ENCODE results near the gene FOLR1. TPM values are rescaled to one million over a fixed set of nuclear protein-coding genes. Genes with fewer than 3 reads are reported as not detected.
"Not testable (repeated sequence)": the region's sequence is repeated elsewhere in the genome, so short reads cannot be mapped to it uniquely, and the experiment has no call there.

The FOLR1 gene
- not detected for total RNA-seq

DNA sequence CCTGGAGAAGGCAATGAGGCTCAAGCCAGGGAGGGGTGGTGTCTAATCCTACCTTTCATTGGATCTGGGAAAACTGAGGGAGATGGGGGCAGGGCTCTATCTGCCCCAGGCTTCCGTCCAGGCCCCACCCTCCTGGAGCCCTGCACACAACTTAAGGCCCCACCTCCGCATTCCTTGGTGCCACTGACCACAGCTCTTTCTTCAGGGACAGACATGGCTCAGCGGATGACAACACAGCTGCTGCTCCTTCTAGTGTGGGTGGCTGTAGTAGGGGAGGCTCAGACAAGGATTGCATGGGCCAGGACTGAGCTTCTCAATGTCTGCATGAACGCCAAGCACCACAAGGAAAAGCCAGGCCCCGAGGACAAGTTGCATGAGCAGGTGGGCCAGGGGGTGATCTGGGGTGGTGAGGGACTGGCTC, at the start of gene FOLR1:
FOLR1 (plus strand) TSS at position 180 of the 421 bp plus-strand sequence; CDS start at position 214, 34 bp downstream.
- no peak for DNase-seq

DNA sequence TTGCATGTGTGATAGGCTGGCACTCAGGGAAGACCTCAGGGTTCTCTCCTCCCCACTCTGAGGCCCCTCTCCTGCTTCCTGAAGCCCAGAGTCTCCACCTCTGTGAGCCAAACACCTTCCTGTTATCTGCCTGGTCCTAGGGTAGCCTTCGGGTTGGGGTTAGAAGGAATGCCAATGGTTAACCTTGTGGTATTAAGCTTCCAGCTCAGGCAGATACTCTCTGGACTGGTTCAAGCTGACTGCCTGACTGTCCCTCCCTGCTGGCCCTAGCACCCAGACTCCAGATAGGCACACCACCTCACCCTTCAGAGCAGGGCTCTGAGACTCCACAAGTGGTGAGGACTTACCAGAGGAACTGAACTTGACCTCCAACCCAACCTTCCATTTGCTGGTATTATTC, 49.4 kb upstream of the FOLR1 start:
- not testable (repeated sequence) for DNase-seq

DNA sequence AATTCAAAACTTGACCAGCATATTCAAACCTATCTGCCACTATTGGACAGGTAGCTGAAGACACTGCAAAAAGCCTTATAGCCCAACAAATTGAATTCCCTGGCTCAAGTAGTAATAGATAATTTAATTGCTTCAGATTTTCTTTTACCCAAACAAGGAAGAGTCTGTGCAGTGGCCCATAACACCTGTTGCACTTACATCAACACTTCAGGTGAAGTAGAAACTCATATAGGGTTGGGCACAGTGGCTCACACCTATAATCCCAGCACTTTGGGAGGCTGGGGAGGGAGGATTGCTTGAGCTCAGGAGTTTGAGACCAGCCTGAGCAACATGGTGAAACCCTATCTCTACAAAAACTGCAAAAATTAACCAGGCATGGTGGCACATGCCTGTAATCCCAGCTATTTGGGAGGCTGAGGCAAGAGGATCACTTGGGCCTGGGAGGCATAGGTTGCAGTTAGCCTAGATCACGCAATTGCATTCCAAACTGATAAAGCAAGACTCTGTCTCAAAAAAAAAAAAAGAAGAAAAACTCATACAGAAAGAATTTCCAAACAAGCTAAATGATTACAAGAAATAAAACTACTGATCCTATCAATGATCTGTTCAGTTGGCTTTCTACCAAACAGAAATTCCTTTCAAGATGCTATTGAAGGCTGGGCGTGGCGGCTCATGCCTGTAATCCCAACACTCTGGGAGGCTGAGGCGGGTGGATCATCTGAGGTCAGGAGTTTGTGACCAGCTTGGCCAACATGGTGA, 47.0 kb upstream of the FOLR1 start:
- no peak for DNase-seq

DNA sequence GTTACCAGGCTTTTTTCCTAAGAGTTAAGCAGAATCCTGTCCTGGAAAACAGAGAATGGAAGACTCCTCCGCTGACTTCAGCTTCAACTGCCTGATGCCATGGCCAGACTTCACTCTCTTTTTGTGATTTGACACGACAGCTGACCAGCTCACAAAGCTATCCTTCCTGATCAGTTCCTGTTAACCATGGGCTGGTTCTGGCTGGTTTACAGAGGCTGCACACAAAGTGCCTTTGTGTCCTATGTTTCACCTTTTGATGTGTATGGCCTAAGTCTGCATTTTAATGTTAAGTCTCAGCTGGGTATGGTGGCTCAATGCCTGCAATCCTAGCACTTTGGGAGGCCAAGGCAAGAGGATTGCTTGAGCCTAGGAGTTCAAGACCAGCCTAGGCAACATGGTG, 45.3 kb upstream of the FOLR1 start:
- DNase-seq = no peak

DNA sequence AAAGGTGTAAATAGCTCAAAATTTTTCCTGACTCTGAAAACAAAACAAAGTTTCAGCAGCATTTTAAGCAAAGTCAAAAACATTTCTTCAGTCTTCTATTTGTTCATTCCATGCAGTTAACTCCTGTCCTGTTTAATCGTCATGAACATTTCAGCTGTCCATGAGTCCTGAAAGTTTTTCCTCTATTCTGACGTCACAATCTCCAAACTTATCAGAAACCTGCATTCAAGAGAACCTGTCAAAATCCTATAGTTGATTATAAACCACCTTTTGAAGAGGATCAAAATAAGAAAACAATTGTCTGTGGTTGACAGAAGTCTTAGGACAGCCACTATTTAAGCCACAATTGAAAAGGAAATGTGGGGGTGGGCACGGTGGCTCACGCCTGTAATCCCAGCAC, 41.1 kb upstream of the FOLR1 start:
- no peak for DNase-seq

DNA sequence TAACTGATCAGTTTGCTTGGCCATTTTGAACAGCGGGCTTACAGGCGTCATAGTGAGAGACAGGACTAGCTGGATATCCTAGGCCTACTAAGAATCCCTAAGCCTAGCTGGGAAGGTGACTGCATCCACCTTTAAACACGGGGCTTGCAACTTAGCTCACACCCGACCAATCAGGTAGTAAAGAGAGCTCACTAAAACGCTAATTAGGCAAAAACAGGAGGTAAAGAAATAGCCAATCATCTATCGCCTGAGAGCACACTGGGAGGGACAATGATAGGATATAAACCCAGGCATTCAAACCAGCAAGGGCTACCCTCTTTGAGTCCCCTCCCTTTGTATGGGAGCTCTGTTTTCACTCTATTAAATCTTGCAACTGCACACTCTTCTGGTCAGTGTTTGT, 38.1 kb upstream of the FOLR1 start:
- not testable (repeated sequence) for DNase-seq

DNA sequence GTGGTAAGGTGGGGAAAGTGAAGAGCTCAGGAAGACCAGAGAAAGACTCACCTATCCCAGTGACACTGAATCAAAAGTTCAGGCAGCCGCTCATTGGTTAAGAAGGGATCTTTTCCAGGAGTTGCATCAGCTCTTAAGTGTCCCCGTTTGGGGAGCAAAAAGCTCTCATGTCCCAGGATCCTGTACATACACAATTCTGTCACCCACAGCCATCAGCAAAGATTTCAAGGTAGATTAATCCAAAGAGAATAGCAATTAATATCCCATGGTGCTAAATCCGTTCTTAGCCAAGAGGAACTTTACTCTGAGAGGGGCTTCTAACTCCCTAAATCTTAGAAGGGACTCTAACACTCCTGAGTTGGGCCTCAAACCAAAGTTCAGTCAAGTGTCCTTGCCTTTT, 37.1 kb upstream of the FOLR1 start:
- DNase-seq = no peak

DNA sequence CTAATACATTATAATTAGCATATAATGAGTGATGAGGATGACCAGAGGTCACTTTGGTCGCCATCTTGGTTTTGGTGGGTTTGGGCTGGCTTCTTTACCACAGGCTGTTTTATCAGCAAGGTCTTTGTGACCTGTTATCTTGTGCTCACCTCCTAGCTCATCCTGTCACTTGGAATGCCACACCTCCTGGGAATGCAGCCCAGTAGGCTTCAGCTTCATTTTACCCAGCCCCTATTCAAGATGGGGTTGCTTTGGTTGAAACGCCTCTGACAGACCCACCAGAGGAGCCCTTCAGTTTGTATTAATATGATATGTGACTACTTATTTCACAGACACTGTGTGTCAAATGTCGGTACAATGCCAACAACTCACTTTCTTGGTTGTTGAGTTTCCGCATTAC, 36.2 kb upstream of the FOLR1 start:
- no peak for DNase-seq

DNA sequence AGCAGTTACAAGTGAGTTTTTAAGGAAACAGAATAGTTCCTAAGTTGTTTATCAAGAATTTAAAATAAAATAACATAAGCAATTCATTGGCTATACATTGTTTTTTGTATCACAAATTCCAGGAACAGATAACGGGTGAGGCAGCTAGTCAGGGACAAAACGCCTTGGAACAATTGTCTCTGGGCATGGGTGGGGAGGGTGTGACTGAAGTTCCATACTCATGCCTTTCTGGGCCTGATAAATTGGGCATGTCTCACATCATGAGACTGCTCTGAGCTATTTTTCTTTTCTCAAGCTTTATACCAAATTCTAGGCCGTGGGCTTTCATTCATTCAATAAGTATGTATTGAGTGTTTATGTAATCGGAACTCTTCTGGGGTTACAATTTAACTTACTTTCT, 34.8 kb upstream of the FOLR1 start:
- DNase-seq = no peak

DNA sequence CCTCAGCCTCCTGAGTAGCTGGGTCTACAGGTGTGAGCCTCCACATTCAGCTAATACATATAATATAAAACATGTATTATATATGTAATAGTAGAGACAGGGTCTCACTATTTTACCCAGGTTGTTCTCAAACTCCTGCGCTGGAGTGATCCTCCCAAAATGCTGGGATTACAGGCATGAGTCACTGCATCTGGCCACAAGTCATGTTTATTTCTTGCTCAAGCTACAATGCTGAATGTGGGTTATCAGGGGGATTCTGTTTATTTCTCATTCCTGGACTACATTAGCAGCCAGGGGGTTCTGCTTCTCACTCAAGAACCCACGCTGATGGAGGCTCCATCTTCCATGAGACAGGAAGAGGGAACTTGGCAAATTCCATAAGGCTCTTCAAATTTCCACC, 31.6 kb upstream of the FOLR1 start:
- no peak for DNase-seq

DNA sequence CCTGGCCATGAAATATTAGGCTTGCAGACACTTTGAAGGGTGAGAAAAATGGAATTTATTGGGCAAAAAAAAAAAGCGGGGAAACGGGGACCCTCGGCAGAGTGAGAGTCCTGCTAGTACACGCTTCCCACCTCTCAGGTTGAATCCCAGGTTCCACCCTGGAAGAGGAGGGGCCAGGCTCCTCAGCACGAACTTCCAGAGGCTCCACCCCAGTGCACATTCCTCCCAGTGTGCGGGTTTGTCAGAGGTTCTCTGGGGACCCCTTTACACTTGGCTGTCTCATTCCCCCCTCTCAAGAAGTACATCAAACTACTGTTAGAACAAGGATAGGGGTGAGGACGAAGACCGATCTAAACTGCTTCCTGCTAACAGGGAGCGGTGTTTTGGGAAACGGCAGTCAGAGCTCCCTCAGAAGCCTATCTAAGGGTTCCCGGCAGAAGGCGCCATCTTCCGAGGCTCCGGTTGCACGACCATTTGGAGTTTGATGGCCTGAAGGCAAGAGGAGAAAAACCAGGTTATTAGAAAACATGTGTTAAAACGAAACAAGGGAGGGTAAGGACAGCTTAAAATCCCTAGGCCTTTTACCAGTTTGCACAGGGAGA, 28.9 kb upstream of the FOLR1 start:
- DNase-seq = no peak

DNA sequence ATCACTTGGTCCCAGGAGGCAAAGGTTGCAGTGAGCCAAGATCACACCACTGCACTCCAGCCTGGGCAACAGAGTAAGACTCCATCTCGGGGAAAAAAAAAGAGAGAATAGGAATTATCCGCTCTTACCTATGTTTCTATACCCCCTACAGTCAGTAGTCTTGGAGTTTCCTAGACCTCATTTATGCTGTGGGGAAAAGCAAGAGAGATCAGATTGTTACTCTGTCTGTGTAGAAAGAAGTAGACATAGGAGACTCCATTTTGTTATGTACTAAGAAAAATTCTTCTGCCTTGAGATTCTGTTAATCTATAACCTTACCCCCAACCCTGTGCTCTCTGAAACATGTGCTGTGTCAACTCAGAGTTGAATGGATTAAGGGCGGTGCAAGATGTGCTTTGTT, 27.8 kb upstream of the FOLR1 start:
- not testable (repeated sequence) for DNase-seq

DNA sequence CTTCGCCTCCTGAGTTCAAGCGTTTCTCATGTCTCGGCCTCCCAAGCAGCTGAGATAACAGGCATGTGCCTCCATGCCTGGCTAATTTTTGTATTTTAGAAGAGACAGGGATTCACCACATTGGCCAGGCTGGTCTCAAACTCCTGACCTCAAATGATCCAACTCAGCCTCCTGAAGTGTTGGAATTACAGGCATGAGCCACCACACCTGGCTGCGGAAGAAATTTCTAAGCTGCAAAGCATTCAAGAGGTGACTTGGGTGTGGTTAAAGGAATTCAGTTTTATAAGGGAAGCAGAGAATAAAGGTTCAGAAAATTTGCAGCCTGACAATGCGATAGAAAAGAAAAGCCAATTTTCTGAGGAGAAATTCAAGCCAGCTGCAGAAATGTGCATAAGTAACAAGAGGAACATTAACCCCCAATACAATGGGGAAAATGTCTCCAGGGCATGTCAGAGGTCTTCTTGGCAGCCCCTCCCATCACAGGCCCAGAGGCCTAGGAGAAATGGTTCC, 22.8 kb upstream of the FOLR1 start:
- not testable (repeated sequence) for DNase-seq

DNA sequence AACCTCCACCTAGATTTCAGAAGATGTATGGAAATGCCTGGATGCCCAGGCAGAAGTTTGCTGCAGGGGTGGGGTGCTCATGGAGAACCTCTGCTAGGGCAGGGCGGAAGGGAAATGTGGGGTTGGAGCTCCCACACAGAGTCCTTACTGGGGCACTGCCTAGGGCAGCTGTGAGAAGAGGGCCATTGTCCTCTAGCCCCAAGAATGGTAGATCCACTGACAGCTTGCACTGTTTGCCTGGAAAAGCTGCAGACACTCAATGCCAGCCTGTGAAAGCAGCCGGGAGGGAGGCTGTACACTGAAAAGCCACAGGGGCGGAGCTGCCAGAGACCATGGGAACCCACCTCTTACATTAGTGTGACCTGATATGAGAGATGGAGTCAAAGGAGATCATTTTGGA, 22.2 kb upstream of the FOLR1 start:
- not testable (repeated sequence) for DNase-seq

DNA sequence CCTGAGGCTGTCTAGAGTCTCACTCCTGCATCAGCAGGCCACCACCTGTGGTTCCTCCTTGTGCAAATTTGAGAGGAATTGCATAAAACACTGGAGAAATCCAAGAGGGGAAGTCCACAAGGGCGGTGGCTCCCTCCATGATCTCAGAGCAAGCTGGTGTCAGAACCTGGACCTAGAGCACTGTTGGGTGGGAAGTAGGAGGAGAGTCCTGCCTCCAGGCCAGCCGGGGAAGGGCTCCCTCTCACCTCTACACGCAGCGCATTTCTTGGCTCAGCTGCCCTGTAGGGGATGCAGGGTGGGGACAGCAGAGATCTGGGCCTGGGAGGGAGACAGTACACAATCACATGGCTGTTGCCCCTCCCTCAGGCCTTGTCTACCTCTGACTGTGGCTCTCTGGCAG, 19.9 kb upstream of the FOLR1 start:
- DNase-seq = not testable (repeated sequence)

DNA sequence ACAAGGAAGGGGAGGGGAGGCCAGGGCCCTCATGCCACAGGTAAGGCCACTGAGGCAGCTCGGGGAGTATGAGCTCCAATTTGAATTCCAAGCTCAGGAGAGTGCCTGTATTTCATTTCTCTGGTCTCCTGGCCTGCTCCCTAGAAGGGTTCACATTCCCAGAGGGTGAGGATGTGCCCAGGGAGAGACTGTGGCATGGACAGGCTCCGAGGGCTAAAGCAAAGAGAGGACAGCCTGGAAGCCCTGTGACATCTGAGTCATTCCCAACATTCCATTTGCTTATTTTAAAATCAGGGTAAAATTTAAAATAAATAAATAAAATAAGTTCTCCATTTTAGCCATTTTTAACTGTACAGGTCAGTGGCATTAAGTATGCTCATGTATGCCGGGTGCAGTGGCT, 18.6 kb upstream of the FOLR1 start:
- no peak for DNase-seq

DNA sequence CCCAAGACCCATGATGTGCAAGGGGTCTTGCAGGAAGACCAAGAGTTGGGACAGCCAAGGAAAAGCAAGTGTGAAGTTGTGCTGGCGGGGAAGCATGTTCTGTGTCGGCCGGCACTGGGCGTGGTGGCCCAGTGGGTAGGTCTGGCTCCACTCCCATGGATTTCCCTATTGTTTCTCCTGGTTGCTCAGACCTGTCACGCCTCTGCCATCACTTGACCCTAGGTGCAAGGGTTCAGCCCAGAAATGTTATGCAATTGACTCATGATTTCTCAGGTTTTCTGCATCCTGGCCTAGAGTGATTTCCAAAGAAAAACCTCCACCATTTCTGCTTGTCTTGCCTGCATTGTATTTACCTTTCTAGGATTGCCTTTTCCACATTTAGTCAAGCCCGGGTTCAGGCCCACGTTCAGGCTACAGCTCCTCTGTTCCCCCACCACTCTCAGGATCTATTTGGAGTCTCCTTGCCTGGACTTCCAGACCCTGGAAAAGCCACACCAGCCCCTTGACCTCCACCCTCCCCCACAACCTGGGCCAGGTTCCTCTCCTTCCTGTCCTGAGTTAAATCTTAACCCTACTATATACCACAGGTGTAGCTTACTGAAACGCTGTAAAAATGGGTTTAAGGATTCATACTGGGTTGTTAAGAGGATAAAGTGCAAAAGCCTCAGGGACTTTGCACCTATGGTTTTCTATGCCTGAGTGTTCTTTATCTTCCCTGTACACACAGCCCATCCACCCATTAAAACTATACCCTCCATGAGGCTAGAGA, 17.5 kb upstream of the FOLR1 start:
- no peak for DNase-seq

DNA sequence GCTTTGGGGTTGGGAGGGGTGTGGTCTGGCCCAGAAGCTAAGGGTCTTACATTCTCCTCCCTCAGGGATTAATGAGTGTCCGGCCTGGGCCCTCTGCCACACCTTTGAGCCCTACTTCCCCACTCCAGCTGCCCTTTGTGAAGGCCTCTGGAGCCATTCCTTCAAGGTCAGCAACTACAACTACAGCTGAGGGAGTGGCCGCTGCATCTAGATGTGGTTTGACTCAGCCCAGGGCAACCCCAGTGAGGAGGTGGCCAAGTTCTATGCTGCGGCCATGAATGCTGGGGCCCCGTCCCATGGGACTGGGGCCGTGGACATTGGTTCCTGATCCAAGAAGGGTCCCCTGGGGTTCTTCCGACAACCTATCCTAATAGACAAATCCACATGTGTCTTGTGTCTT, 14.3 kb upstream of the FOLR1 start:
- no peak for DNase-seq

DNA sequence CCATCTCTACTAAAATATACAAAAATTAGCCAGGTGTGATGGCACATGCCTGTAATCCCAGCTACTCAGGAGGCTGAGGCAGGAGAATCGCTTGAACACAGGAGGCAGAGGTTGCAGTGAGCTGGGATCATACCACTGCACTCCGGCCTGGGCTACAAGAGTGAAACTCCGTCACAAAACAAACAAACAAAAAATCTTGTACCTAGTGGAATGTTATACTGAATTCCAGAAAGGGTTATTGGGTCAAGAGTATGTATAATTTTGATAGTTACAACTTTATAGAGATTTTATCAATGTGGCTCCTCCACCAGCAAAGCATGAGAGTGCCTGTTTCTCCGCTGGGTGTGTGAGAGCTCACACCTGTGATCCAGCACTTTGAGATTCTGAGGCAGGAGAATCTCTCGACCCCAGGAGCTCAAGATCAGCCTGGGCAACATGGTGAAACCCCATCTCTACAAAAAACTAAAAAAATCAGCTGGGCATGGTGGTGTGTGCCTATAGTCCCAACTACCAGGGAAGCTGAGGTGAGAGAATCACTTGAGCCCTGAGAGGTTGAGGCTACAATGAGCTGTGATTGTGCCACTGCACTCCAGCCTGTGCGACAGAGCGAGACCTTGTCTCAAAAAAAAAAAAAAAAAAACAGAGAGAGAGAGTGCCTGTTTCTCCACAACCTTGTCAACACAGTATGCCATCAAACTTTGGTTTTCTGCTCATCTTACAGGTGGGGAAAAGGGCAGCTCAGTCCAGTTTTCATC, 12.7 kb upstream of the FOLR1 start:
- DNase-seq = no peak

DNA sequence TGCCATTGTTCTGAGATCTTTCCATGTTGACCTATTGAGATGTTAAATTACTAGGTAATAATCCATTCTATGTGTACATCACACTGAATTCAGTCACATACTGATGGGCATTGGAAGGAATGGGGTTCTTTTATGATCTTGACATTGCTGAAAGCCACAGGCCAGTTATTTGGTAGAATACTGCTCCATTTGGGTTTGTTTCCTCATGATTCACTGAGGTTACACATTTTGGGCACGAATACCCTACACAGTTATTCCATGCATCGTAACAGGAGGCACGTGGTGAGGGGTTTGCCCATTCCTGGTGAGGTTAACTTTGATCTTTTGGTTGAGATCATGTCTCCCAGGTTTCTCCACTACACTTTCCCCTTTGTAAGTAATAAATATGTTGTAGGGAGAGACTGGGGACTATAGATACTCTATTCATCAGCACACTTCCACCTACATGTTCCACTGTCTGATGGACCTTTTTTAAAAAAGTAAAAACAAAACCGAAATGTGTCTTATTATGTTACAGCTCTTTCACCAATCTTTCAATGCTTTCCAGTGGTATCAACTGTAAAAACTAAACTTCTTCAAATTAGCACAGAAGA, 12.0 kb upstream of the FOLR1 start:
- DNase-seq = no peak

DNA sequence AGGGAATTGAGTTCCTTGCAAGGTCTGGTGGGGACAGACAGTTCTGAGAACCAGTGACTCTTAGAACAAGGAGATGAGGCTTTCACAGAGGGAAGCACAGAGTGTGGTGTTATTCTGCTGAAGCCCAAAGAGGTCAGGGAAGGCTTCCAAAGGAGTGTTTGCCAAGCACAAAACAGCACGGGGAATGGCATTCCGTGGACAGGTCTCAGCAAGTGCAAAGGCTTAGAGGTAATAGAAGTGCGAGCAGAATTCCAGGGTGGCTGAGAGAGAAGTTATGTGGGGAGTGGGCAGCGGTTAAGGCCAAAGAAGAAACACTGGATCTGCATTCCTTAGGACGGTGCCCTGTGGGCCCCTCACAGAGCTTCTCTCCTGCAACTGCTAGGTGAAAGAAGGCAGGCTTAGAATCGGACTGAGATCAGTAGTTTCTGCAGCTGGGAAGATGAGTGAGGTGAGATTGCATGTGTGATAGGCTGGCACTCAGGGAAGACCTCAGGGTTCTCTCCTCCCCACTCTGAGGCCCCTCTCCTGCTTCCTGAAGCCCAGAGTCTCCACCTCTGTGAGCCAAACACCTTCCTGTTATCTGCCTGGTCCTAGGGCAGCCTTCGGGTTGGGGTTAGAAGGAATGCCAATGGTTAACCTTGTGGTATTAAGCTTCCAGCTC, 10.9 kb upstream of the FOLR1 start:
- DNase-seq = not testable (repeated sequence)

DNA sequence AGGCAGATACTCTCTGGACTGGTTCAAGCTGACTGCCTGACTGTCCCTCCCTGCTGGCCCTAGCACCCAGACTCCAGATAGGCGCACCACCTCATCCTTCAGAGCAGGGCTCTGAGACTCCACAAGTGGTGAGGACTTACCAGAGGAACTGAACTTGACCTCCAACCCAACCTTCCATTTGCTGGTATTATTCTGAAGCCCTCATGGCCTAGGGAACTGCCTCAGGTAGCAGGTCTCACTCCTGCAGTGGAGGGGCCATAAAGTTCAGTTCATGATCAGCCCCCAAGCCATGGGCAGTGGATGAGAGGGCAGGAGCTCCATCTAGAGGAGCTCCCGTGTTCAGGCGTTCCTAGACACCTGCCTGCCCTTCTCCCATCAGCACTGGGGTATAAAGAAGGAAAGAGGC, 10.4 kb upstream of the FOLR1 start:
- not testable (repeated sequence) for DNase-seq
